GM18505 (cell line): ENCODE results near the gene ATP6V1B1.

ENCODE experiments used
- ATAC-seq: cut with Tn5 transposase; IDR thresholded peaks from one replicate; pipeline ENCODE4 v1.9.1; 2021; ENCODE audit not compliant: unreplicated experiment
- POLR2A ChIP-seq: IDR thresholded peaks from 4 replicates; pipeline ENCODE4 v1.6.1; 2011; ENCODE audit warnings: borderline replicate concordance; ENCODE audit not compliant: insufficient read depth, insufficient read length; ENCODE audit errors: extremely low read depth

The ATP6V1B1 gene

GRCh38 chr2:70959271-70959761 is 23.6 kb downstream of the ATP6V1B1 start:
- no peak for TF ChIP-seq POLR2A
- no peak for ATAC-seq

GRCh38 chr2:70959851-70960832 is 24.4 kb downstream of the ATP6V1B1 start:
- no peak for ATAC-seq
- no peak for TF ChIP-seq POLR2A

- no peak for TF ChIP-seq POLR2A
- ATAC-seq = no peak
These were observed 25.3 kb downstream of the ATP6V1B1 start for GRCh38 chr2:70960833-70961647.

- no peak for ATAC-seq
- no peak for TF ChIP-seq POLR2A
These were observed 25.9 kb downstream of the ATP6V1B1 start for GRCh38 chr2:70961648-70961994.

GRCh38 chr2:70962211-70962884 is 26.6 kb downstream of the ATP6V1B1 start:
- TF ChIP-seq POLR2A = no peak
- no peak for ATAC-seq

GRCh38 chr2:70962885-70963878 is 27.5 kb downstream of the ATP6V1B1 start:
- no peak for TF ChIP-seq POLR2A
- ATAC-seq = no peak

- ATAC-seq = no peak
- no peak for TF ChIP-seq POLR2A
These were observed 28.4 kb downstream of the ATP6V1B1 start for GRCh38 chr2:70964133-70964532.

GRCh38 chr2:70964596-70965386 is 29.1 kb downstream of the ATP6V1B1 start:
- ATAC-seq = peak; percentile 86
- no peak for TF ChIP-seq POLR2A

GRCh38 chr2:70965506-70965905 is 29.8 kb downstream of the ATP6V1B1 start:
- no peak for TF ChIP-seq POLR2A
- no peak for ATAC-seq

GRCh38 chr2:70966681-70967080 is 31.0 kb downstream of the ATP6V1B1 start:
- ATAC-seq = no peak

GRCh38 chr2:70967189-70967588 is 31.5 kb downstream of the ATP6V1B1 start:
- TF ChIP-seq POLR2A = no peak
- no peak for ATAC-seq

More at GRCh38 chr2:70966681-70967080, 31.0 kb downstream of the ATP6V1B1 start:
- no peak for TF ChIP-seq POLR2A
